ENCODE results near the gene MACO1. TPM values are rescaled to one million over a fixed set of nuclear protein-coding genes. Genes with fewer than 3 reads are reported as not detected.

MACO1 gene
- total RNA-seq: 27.7 and 29.4 TPM in 2 replicates

GRCh38 chr1:25430073-25430966 is at the start of gene MACO1:
MACO1 (plus strand) TSS chr1:25430897; CDS start chr1:25431099, 202 bp downstream.

GRCh38 chr1:25420715-25421114 is 10.0 kb upstream of the MACO1 start, which contains the start of gene RHCE:
RHCE (minus strand) TSS chr1:25420825; CDS start chr1:25420786, 39 bp downstream.

GRCh38 chr1:25543425-25544242 is 112.9 kb downstream of the MACO1 start, which contains the start of gene LDLRAP1:
LDLRAP1 (plus strand) TSS chr1:25543606; CDS start chr1:25543699, 93 bp downstream.

Other genes with a start within 250 kb of the MACO1 start
- gene SYF2, start 198.4 kb upstream of the MACO1 start, total RNA-seq: 52.3 and 61.8 TPM in 2 replicates
- 88.6 and 121 TPM in 2 replicates for gene RSRP1, start 183.4 kb upstream of the MACO1 start, total RNA-seq
- gene RHD, start 158.4 kb upstream of the MACO1 start, total RNA-seq: not detected in 2 replicates
- 200 and 207 TPM in 2 replicates for gene TMEM50A, start 92.6 kb upstream of the MACO1 start, total RNA-seq
- gene RHCE, start 10.1 kb upstream of the MACO1 start, total RNA-seq: 0.65 and 1.4 TPM in 2 replicates
- gene LDLRAP1, start 112.7 kb downstream of the MACO1 start, total RNA-seq: 34.5 and 45.2 TPM in 2 replicates
- gene MAN1C1, start 185.9 kb downstream of the MACO1 start, total RNA-seq: 23.9 and 28.6 TPM in 2 replicates

Data from articular chondrocyte of knee joint (primary cell).